22Rv1 (cell line): Measurements from ENCODE around the gene RTTN.

Source experiments
- ZFX ChIP-seq: fragments of 450-650 bp; IDR thresholded peaks from 2 replicates; pipeline ENCODE4 v1.6.1; 2017; ENCODE audit warnings: antibody characterized with exemption, borderline replicate concordance
- TF ChIP-seq, protein P1 (sequence below): fragments of 450-650 bp; IDR thresholded peaks from 2 replicates; pipeline ENCODE4 v1.5.1; 2017; ENCODE audit warnings: mild to moderate bottlenecking

DNA sequence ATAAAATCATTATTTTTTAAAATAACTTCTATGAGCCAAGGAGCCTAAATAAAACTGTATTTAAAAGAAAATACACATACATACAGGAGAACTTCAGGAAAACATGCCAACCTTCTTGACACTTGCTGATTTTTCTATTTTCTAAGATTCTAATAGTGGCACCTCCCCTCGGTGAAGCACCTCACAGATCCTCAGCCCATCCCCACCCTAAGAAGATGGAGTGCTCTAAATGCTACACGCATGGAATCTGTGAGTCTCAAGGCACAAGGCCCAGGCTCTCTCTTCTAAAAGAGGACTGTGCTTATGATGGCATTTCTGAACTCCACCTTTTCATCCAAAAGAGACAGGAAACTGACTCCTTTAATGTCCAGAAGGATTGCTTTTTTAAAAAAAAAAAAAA, 56.3 kb downstream of the RTTN start:
- TF ChIP-seq, protein P1, sequence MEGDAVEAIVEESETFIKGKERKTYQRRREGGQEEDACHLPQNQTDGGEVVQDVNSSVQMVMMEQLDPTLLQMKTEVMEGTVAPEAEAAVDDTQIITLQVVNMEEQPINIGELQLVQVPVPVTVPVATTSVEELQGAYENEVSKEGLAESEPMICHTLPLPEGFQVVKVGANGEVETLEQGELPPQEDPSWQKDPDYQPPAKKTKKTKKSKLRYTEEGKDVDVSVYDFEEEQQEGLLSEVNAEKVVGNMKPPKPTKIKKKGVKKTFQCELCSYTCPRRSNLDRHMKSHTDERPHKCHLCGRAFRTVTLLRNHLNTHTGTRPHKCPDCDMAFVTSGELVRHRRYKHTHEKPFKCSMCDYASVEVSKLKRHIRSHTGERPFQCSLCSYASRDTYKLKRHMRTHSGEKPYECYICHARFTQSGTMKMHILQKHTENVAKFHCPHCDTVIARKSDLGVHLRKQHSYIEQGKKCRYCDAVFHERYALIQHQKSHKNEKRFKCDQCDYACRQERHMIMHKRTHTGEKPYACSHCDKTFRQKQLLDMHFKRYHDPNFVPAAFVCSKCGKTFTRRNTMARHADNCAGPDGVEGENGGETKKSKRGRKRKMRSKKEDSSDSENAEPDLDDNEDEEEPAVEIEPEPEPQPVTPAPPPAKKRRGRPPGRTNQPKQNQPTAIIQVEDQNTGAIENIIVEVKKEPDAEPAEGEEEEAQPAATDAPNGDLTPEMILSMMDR = no peak
- TF ChIP-seq ZFX = no peak
